IPS-15b (cell line): ENCODE results near the gene SMU1.
"Not testable (repeated sequence)": the region's sequence is repeated elsewhere in the genome, so short reads cannot be mapped to it uniquely, and the experiment has no call there.

ENCODE experiments used
- H3K27me3 ChIP-seq: one replicate; pipeline ENCODE4 v1.6.1; 2013; ENCODE audit warnings: low read length; ENCODE audit not compliant: control insufficient read depth, insufficient read depth
- H3K36me3 ChIP-seq: one replicate; pipeline ENCODE4 v1.6.1; 2013; ENCODE audit warnings: low read length; ENCODE audit not compliant: control insufficient read depth, insufficient read depth
- H3K4me1 ChIP-seq: one replicate; pipeline ENCODE4 v1.6.1; 2013; ENCODE audit warnings: mild to moderate bottlenecking, low read length; ENCODE audit not compliant: control insufficient read depth, insufficient read depth
- H3K4me3 ChIP-seq: one replicate; pipeline ENCODE4 v1.5.1; 2013; ENCODE audit warnings: low read depth, low read length
- H3K9ac ChIP-seq: one replicate; pipeline ENCODE4 v1.6.1; 2013; ENCODE audit warnings: low read depth, mild to moderate bottlenecking, low read length
- H3K9me3 ChIP-seq: one replicate; pipeline ENCODE4 v1.6.1; 2013; ENCODE audit warnings: mild to moderate bottlenecking, low read length; ENCODE audit not compliant: control insufficient read depth, insufficient read depth

Gene SMU1

DNA sequence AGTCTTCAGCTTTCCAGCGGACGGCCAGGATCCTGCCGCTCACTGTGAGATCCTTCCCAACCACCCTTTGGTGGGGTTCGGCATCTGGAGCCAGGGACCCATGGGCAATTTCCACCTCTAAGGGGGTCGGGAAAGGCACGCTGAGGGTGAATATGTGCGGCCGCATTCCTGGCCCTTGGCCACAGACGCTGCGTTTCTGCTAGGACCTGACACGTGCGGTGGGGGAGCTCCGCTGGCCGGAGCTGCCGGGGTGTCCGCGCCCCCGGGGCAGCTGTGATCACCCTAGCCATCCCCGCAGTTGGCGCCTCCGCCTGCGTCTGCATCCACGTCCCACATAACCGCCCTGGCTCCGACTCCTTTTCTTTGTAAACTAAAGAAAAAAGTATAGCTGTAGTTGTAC lies 56.7 kb downstream of the SMU1 start:
- Histone ChIP-seq H3K4me1 (peaks cover 4% of the 10 kb centered on the region), H3K27me3 (no peaks in the 10 kb centered on the region), H3K9ac (no peak overlapping the region), H3K9me3 (no peaks in the 10 kb centered on the region), H3K4me3 (no peak overlapping the region), H3K36me3 (peaks cover 2% of the 10 kb centered on the region)

DNA sequence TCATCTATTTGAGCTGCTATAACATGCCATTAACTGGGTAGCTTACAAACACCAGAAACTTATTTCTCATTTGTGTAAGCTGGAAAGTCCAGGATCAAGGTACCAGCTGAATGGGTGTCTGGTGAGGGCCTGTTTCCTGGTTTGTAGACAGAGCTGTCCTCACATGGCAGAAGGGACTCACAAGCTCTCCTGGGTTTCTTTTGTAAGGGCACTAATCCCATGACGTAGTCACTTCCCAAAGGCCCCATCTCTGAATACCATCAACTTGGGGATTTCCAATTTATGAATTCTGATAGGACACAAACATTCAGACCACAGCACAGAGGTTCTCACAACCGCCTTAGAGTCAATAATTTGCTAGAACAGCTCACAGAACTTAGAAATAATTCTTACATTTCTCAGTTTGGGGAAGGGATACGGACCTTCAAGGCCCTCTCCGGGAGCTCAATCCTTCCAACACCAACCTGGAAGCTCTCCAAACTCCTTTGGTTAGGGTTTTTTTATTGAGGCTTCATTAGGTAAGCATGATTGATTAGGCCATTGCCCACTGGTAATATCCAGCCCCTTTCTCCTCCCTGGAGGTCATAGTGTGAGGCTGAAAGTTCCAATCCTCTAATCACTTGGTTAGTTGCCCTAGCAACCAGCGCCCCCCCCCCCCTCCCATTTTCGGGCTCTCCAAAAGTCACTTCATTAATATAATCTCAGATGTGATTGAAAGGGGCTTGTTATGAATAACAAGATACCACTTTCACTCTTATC lies 59.0 kb downstream of the SMU1 start:
- Histone ChIP-seq H3K36me3 (peaks cover 2% of the 10 kb centered on the region), H3K9ac (no peak overlapping the region), H3K4me1 (peaks cover 13% of the 10 kb centered on the region), H3K9me3 (no peaks in the 10 kb centered on the region), H3K27me3 (no peaks in the 10 kb centered on the region), H3K4me3 (no peak overlapping the region)

DNA sequence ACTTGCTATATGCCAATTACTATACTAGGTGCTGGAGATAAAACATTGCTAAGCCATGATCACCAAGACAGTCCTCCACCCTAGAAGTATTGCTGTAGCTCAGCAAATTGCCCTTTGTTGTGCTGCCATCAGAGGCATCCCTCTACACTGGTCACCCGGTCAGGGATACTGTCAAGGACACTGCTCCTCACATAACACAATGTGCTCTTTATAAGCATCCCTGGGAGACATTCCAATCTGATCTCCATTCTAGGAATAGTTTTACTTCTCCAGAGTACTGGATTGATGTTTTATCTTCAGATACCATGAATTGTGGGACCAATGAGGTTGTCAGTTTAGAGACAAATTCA lies 61.8 kb downstream of the SMU1 start:
- Histone ChIP-seq H3K36me3 (peaks cover under 1% of the 10 kb centered on the region), H3K4me1 (peaks cover 13% of the 10 kb centered on the region), H3K27me3 (no peaks in the 10 kb centered on the region), H3K9ac (no peak overlapping the region), H3K9me3 (no peaks in the 10 kb centered on the region), H3K4me3 (no peak overlapping the region)

DNA sequence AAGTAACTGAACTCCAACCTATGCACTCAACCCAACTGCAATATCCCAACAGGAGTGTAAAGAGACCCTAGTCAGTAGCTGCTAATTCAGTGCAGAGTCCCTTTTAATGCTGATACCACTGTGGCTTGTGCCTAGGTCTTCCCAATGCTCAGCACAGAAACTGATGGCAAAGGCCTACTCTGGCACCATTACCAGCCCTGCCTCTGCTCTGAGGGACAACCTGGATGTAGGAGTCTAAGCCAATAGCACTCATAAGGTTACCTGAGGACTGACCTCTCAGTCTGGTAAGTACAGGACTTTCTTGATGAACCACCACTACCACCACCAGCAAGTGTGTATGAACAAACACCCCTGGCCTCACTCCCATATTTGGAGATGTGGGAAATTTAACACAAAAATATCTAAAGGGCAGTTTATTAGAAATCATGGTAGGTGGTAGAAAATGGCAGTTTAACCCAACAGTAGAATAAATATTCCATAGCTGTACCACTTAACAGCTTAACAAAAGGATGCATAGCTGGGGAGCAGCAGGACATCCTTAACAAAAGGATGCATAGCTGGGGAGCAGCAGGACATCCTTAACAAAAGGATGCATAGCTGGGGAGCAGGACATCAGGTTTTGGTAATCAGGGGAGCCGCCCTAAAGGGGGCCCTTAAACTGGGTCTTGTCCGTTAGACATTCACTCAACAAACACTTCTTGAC lies 62.4 kb downstream of the SMU1 start:
- no peak overlapping the region for H3K4me3 ChIP-seq
- H3K27me3 ChIP-seq, result no peaks in the 10 kb centered on the region
- H3K9ac ChIP-seq, result no peak overlapping the region
- H3K9me3 ChIP-seq, result no peaks in the 10 kb centered on the region
- peaks cover 13% of the 10 kb centered on the region for H3K4me1 ChIP-seq
- H3K36me3 ChIP-seq, result no peaks in the 10 kb centered on the region

DNA sequence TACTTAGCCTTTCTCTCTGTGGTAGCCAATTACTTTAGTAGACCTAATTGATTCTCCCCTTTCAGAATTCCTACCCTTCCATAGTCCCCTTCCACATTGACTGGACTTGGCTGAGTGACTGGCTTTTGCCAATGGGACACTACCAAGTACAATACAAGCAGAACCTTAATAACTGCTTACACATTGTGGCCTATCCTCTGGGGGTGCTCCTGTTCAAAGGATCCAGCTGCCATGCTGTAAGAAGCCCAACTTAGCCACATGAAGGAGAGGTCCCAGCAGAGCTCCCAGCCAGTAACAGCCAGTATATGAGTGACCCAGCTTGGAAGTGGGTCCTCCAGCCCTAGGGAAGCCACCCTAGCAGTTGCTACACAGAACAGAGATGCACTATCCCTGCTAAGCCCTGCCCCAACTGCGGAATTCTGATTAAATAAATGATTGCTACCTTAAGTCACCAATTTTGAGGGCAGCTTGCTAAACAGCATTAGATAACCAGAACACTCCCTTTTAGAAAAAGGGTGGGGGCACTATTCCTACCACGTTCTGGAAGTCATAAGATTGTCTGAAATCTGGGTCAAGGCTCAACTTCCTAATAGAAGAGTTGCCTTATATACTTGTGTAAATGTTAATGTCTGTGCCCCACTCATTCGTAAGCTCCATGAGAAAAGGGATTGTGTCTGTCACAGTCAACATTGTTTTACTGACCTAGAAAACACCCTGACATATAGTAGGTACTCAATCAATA lies 64.0 kb downstream of the SMU1 start:
- H3K4me3 ChIP-seq, result no peak overlapping the region
- H3K9ac ChIP-seq, result no peak overlapping the region
- no peaks in the 10 kb centered on the region for H3K27me3 ChIP-seq
- H3K4me1 ChIP-seq, result peaks cover 13% of the 10 kb centered on the region
- no peaks in the 10 kb centered on the region for H3K9me3 ChIP-seq
- H3K36me3 ChIP-seq, result no peaks in the 10 kb centered on the region

DNA sequence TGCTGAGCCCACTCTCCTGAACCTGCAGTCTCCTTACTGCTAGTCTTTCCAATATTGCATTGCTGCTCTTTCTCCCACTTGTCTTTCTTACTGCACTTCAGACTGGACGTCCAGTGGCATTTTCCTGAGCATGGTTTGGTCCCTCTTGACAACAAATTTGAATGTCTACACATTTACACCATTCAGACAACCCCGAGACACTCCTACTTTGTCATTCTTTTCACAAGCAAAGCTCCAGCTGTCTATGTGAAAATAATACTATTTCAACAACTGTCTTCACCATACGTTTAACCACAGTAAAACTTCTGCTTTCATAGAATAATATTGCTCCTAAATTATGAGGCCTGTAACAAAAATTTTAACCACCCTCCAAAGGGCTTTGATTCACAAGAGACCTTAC lies 64.6 kb downstream of the SMU1 start:
- H3K9me3 ChIP-seq, result no peaks in the 10 kb centered on the region
- H3K36me3 ChIP-seq, result no peaks in the 10 kb centered on the region
- H3K4me3 ChIP-seq, result no peak overlapping the region
- no peaks in the 10 kb centered on the region for H3K27me3 ChIP-seq
- H3K4me1 ChIP-seq, result peaks cover 11% of the 10 kb centered on the region
- no peak overlapping the region for H3K9ac ChIP-seq

DNA sequence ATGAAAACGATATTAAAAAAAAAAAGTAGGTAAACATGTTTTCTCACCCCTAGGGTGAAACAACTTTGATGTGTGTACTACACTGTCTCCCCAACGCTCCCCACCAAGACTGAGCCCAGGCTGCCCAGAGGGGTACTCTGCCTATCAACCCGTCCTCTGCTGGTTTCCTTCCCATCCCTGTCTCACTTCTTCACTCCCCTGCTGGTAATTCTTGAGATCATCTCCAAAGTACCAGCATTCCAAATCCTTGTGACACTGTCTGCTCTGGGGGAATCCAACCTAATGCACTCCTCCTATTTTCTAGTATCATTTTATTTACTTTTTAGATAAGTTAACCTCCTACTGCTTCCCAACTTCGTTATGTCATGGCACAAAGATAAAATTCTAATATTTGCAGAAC lies 68.7 kb downstream of the SMU1 start:
- Histone ChIP-seq H3K36me3 (no peaks in the 10 kb centered on the region), H3K27me3 (no peaks in the 10 kb centered on the region)

DNA sequence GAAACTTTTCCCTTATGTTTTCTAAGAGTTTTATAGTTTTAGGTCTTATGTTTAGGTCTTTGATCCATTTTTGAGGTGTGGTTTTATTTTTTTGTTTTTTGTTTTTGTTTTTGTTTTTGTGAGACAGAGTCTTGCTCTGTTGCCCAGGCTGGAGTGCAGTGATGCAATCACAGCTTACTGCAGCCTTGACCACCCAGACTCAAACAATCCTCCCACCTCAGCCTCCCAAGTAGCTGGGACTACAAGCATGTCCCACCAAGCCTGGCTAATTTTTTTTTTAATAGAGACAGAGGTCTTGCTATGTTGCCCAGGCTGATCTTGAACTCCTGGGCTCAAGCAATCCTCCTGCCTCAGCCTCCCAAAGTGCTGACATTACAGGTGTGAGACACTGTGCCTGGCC lies 71.1 kb downstream of the SMU1 start:
- not testable (repeated sequence) for H3K4me1 ChIP-seq, H3K36me3 ChIP-seq, H3K9me3 ChIP-seq, H3K9ac ChIP-seq, H3K27me3 ChIP-seq, H3K4me3 ChIP-seq

More for the DNA sequence above, 68.7 kb downstream of the SMU1 start:
- no peak overlapping the region for H3K4me3 ChIP-seq
- H3K9ac ChIP-seq, result no peak overlapping the region
- H3K4me1 ChIP-seq, result no peaks in the 10 kb centered on the region
- no peaks in the 10 kb centered on the region for H3K9me3 ChIP-seq

DNA sequence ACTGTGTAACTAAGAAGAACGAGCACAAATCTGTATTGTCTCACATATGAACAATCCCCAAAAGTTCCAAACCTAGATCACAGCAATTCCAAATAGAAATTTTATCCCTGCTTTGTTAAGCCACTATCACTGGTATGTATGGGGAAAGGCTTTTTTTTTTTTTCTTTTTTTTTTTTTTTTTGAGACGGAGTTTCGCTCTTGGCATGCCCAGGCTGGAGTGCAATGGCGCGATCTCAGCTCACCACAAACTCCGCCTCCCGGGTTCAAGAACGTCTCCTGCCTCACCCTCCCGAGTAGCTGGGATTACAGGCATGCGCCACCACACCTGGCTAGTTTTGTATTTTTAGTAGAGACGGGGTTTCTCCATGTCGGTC lies 75.8 kb downstream of the SMU1 start:
- H3K36me3 ChIP-seq, H3K4me1 ChIP-seq, H3K9me3 ChIP-seq, H3K27me3 ChIP-seq: not testable (repeated sequence)
- Histone ChIP-seq H3K9ac (peak overlapping the region; percentile 71), H3K4me3 (peak overlapping the region; percentile 89)

DNA sequence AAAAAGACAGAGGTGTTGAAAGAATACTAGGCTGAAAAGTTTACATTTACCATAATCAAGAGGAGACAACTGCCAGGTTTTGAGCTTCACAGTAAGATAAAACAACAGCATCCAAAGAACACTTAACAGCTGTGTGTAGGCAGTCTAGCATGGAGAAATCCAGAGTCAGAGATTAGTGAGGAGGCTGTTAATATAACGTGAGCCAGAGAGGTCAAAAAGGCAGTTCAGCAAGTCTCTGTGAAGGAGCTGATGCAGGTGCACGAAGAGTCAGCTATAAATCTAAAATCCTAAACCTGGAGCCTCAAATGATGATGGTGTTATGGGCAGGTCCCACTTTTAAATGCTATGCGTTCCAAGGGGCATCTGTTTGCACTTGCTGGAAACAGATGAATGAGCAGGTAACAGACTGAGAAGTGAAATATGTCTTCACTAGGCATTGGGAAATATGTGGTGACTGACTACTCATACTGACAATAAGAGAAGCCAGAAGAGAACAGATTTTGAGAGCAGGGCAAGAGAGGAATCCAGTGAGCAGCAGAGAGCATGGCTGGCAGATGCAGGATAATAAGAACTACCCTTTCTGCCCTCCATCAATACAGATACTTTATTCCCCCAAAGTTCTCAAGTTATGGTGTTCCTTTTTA lies 83.8 kb downstream of the SMU1 start:
- Histone ChIP-seq H3K36me3 (peaks cover 8% of the 10 kb centered on the region), H3K9me3 (no peaks in the 10 kb centered on the region), H3K9ac (no peak overlapping the region), H3K4me3 (no peak overlapping the region), H3K4me1 (no peaks in the 10 kb centered on the region), H3K27me3 (no peaks in the 10 kb centered on the region)

DNA sequence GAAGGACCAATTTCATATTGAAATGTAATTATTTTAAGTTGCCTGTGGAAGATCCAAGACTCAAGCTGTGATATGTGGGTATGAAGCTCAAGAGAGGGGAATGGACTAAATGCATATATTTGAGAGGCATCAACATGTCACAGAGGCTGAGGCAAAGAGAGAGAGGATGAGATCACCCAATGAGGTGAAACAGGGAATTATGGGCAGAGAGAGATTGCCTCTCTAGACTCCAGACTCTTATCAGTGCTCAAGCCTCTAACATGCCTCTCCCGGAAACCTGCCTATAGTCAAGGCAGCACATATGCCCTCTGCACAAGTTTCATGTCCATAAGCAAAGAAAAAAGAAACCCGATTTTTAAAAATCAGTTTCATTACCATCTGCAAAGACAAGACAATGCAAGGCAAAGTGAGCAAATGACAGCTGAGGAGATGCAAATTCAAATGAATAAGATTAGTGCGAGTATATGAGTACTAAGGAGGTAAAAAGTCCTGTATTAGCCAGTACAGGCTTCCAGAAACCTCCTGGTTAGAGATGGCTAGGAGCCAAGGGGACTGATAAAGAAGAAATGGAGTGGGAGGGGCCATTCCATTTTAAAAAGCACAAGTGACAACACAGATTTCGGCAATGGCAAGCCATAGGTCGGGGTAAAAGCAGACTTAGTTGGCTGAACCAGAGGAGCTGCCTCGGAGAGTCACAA lies 84.4 kb downstream of the SMU1 start:
- no peak overlapping the region for H3K4me3 ChIP-seq
- no peaks in the 10 kb centered on the region for H3K9me3 ChIP-seq
- H3K36me3 ChIP-seq, result peaks cover 9% of the 10 kb centered on the region

More for the DNA sequence above, 84.4 kb downstream of the SMU1 start:
- Histone ChIP-seq H3K4me1 (no peaks in the 10 kb centered on the region), H3K9ac (no peak overlapping the region), H3K27me3 (no peaks in the 10 kb centered on the region)
